ENCODE measurements around the gene ZNF548. TPM values are rescaled to one million over a fixed set of nuclear protein-coding genes. Genes with fewer than 3 reads are reported as not detected.

ZNF548 gene
- total RNA-seq, 1 donor from 2014 or later = 14.4 TPM

DNA sequence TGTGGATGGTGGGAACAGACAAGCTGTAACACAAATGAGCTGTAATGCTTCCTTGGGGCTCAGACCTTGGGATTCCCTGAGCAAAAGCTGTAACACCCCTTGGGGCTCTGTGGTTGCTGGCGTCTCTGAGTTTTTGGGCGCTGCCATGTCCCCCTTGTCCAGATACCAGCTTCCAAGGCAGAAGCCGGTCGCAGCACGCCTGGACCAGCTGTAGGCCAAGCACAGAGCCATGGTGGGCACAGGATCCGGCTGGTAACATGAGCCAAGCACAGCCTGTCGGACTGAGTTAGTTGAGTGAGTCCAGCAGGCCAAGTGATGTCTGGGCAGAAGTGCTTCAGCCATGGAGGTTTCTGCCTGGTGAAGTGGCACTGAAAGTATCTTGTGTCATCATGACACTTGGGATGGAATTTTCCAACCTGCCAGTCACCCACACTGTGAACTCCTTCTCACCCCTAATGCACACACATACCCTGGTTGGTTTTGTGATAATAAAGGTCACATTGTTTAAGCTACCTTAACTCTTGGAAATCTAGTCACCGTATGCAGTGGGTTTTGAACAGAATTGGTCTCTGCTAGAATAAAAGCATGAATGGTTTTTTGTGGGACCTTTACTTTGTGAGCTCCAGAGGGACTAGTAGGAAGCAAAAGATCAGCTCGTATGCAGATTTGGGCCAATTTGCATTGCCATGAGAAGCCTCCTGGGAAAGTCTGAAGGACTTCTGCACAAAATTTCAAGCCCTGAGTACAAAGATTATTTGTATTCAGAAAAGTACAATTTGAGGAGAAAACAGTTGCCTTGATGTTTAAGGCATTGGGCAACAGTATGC is 14.3 kb downstream of the ZNF548 start:
- intact Hi-C loops (cut with micrococcal nuclease) = no loop called here
- peaks cover 43% of the 10 kb centered on the region for H3K36me3 ChIP-seq
- no peak overlapping the region for H3K4me3 ChIP-seq
- H3K9me3 ChIP-seq (replicated peaks) = peaks cover 50% of the 10 kb centered on the region
- H3K27ac ChIP-seq (replicated peaks) = no peak overlapping the region
- TF ChIP-seq, protein P1, sequence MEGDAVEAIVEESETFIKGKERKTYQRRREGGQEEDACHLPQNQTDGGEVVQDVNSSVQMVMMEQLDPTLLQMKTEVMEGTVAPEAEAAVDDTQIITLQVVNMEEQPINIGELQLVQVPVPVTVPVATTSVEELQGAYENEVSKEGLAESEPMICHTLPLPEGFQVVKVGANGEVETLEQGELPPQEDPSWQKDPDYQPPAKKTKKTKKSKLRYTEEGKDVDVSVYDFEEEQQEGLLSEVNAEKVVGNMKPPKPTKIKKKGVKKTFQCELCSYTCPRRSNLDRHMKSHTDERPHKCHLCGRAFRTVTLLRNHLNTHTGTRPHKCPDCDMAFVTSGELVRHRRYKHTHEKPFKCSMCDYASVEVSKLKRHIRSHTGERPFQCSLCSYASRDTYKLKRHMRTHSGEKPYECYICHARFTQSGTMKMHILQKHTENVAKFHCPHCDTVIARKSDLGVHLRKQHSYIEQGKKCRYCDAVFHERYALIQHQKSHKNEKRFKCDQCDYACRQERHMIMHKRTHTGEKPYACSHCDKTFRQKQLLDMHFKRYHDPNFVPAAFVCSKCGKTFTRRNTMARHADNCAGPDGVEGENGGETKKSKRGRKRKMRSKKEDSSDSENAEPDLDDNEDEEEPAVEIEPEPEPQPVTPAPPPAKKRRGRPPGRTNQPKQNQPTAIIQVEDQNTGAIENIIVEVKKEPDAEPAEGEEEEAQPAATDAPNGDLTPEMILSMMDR (IDR thresholded peaks at IDR 0.05; ENCODE audit: borderline replicate concordance) = no peak
- no peaks in the 10 kb centered on the region for H3K27me3 ChIP-seq (ENCODE audit: low read depth)
- no peak for DNase-seq
- peaks cover 6% of the 10 kb centered on the region for H3K4me1 ChIP-seq

DNA sequence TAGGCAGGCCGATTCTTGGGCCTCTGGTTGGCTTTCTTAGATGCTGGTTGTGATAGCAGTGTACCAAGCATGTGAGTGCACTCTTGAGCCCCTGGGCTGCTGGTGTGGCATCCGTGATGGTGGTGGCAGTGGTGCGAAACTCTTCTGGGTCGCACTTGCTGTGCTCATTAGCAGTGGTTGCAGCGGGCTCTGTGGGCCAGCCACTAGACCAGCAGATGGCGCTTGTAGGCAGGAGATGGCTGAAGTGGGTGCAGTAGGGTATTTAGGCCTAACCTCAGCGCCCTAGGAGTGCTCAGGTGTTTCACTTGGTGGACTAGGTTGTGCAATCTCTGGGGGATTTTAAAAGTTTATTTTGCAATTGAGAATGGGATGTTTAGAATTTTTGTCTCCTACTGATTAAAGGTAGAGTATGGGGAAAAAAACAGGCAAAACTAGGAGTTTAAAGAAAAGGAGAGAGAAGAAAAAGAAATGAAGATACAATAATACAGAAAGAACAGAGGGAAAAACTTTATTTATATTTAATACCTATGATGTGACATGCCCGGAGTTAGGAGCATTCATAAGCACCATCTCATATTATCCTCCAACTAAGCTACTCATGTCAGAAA is 17.0 kb downstream of the ZNF548 start:
- H3K27ac ChIP-seq (replicated peaks) = no peak overlapping the region
- H3K9me3 ChIP-seq (replicated peaks) = peaks cover 23% of the 10 kb centered on the region
- no peak overlapping the region for H3K4me3 ChIP-seq
- TF ChIP-seq, protein P1 (IDR thresholded peaks at IDR 0.05; ENCODE audit: borderline replicate concordance) = peak; percentile 81
- DNase-seq = peak; percentile 55
- intact Hi-C loops (cut with micrococcal nuclease) = no loop called here
- H3K36me3 ChIP-seq = peaks cover 18% of the 10 kb centered on the region
- peaks cover 18% of the 10 kb centered on the region for H3K4me1 ChIP-seq
- H3K27me3 ChIP-seq (ENCODE audit: low read depth) = no peaks in the 10 kb centered on the region

DNA sequence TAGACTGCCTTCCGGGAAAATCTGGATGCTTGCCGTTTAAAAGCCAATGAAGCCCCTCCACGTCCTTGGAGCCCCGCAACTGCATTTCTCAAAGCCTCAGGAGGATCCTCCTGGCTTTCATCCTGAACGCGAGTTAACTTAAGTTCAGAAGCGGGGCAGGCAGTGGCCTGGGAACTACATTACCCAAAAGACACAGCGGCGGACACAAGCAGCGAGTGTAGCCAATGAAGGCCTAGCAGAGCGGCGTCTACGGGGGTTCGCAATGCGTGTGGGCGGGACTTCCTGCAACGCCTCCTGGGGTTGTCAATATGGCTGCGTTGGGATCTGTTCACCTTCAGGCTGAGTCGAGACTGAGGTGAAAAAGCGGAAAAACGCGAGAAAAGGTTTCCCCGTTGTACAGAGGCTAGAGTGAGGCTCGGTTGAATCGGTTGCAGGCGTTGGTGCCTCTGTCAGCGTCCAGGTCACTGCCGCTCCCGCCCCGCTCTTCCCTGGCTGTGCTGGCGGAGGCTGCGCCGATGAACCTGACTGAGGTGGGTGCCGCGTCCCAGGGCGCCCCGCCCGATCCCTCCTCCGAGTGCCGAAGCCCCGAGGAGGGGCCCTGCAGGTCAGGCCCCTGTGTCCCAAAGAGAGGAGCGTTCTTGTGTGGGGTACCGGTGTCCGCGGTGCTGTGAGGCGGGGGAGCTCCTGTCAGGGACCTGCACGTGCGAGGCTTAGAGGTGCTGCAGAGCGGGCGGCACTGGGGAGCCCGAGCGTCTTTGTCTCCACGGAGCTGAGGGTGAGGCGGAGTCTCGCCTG is 21.4 kb downstream of the ZNF548 start, which contains the start of gene ZNF17:
Gene ZNF17, plus strand, starts transcription at position 285 of the 795 bp plus-strand sequence. CDS start 2,455 bp downstream, outside the sequence.
- intact Hi-C loops (cut with micrococcal nuclease) = no loop called here
- Histone ChIP-seq H3K27ac (replicated peaks) (peak within 1 kb of the TSS; percentile 90), H3K4me3 (peak within 1 kb of the TSS; percentile 99), H3K9me3 (replicated peaks) (peaks cover 8% of the 10 kb centered on the region), H3K27me3 (ENCODE audit: low read depth) (no peaks in the 10 kb centered on the region), H3K4me1 (peaks cover 42% of the 10 kb centered on the region), H3K36me3 (peaks cover 35% of the 10 kb centered on the region)
- TF ChIP-seq, protein P1 (IDR thresholded peaks at IDR 0.05; ENCODE audit: borderline replicate concordance) = no peak
- peak; percentile 94 for DNase-seq

DNA sequence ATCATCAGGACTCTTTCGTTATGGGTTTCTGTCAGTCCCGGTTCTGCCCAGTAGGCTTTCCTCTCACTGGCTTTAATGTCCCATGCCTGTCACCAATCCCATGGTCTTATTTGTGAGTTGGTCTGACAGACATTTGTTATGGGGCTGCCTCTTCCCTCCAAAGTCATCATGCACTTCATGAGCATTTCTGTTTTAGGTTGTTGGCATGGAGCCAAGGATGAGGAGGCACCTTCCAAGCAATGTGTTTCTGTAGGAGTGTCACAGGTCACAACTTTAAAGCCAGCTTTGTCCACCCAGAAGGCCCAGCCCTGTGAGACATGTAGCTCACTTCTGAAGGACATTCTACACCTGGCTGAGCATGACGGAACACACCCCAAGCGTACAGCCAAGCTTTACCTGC is 29.8 kb downstream of the ZNF548 start:
- intact Hi-C loops (cut with micrococcal nuclease) = no loop called here
- H3K36me3 ChIP-seq = peaks cover 92% of the 10 kb centered on the region
- peaks cover 13% of the 10 kb centered on the region for H3K4me1 ChIP-seq
- DNase-seq = no peak
- TF ChIP-seq, protein P1 (IDR thresholded peaks at IDR 0.05; ENCODE audit: borderline replicate concordance) = no peak
- H3K4me3 ChIP-seq = no peak overlapping the region
- H3K27ac ChIP-seq (replicated peaks) = no peak overlapping the region
- no peaks in the 10 kb centered on the region for H3K27me3 ChIP-seq (ENCODE audit: low read depth)
- peaks cover 92% of the 10 kb centered on the region for H3K9me3 ChIP-seq (replicated peaks)

DNA sequence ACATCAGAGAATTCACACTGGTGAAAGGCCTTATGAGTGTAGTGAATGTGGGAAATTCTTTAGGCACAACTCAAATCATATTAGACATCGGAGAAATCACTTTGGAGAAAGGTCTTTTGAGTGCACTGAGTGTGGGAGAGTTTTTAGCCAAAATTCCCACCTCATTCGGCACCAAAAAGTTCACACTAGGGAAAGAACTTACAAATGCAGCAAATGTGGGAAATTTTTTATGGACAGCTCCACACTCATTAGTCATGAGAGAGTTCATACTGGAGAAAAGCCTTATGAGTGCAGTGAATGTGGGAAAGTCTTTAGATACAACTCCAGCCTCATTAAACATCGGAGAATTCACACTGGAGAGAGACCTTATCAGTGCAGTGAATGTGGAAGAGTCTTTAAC is 31.4 kb downstream of the ZNF548 start:
- TF ChIP-seq, protein P1 (IDR thresholded peaks at IDR 0.05; ENCODE audit: borderline replicate concordance) = no peak
- intact Hi-C loops (cut with micrococcal nuclease) = no loop called here
- H3K4me1 ChIP-seq = peaks cover 4% of the 10 kb centered on the region
- H3K27ac ChIP-seq (replicated peaks) = no peak overlapping the region
- H3K4me3 ChIP-seq = no peak overlapping the region
- H3K36me3 ChIP-seq = peaks cover 76% of the 10 kb centered on the region
- peaks cover 100% of the 10 kb centered on the region for H3K9me3 ChIP-seq (replicated peaks)
- H3K27me3 ChIP-seq (ENCODE audit: low read depth) = no peaks in the 10 kb centered on the region
- no peak for DNase-seq
